ENCODE data around the gene HCFC1R1. TPM values are rescaled to one million over a fixed set of nuclear protein-coding genes. Genes with fewer than 3 reads are reported as not detected.
A peak's percentile ranks its signal among the peaks of the same experiment; 100 is the strongest.

The HCFC1R1 gene
- total and polyA plus RNA-seq, 2 donors (not counting 1 experiment from before 2014, with no cell fraction given) = 17.9 to 24.8 TPM

DNA sequence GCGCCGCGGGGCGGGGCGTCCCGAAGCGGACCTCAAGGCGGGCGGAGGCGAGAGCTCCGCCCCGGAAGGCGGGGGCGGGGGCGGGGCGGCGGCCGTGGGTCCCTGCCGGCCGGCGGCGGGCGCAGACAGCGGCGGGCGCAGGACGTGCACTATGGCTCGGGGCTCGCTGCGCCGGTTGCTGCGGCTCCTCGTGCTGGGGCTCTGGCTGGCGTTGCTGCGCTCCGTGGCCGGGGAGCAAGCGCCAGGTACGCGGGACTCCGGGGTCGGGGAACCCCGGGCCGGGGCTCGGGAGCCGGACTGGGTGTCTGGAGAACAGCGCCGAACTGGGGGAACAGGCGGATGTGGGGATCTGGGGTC, 3.5 kb downstream of the HCFC1R1 start, which contains the start of gene TNFRSF12A:
Gene TNFRSF12A, plus strand, starts transcription at position 122 of the 357 bp plus-strand sequence. Its CDS starts 30 bp downstream, at position 152.
- peak within 1 kb of the TSS; percentile 88 for H3K27ac Mint-ChIP-seq
- TF ChIP-seq EZH2 (IDR thresholded peaks at IDR 0.05; ENCODE audit: borderline replicate concordance, insufficient read depth, low read depth, low read length, poor library complexity, severe bottlenecking) (no peak), CTCF (IDR thresholded peaks at IDR 0.05) (no peak)
- H3K4me3 Mint-ChIP-seq = peak within 1 kb of the TSS; percentile 90
- Histone ChIP-seq H3K9ac (ENCODE audit: low read length) (peak within 1 kb of the TSS; percentile 70), H3K36me3 (replicated peaks in 1 of 2; ENCODE audit: control extremely low read depth in 1 of 2, control insufficient read depth in 1 of 2, extremely low read depth in 1 of 2, insufficient read depth in 2 of 2, low read length in 1 of 2) (no peaks in the 10 kb centered on the region), H3K4me1 (ENCODE audit: control insufficient read depth in 2 of 2, insufficient read depth in 2 of 2, low read length in 2 of 2) (peaks cover 37 to 54% of the 10 kb centered on the region in 2 donors), H4K20me1 (ENCODE audit: control insufficient read depth, insufficient read depth, low read length, poor library complexity, severe bottlenecking) (peaks cover 5% of the 10 kb centered on the region), H3K27me3 (replicated peaks in 1 of 4; ENCODE audit: control extremely low read depth in 1 of 4, control insufficient read depth in 3 of 4, insufficient read depth in 4 of 4, low read length in 3 of 4) (peaks cover 0 to 19% (median 8%) of the 10 kb centered on the region in 4 experiments), H3K4me2 (replicated peaks; ENCODE audit: low read depth, low read length, poor library complexity, severe bottlenecking) (peak within 1 kb of the TSS; percentile 82), H2AFZ (ENCODE audit: insufficient read depth, low read depth, low read length, poor library complexity, severe bottlenecking) (peak within 1 kb of the TSS; percentile 58), H3K79me2 (ENCODE audit: control insufficient read depth, insufficient read depth, low read length) (peaks cover 2% of the 10 kb centered on the region), H3K4me3 (ENCODE audit: control extremely low read depth in 1 of 5, extremely low read depth in 1 of 5, insufficient read depth in 1 of 5, low read depth in 2 of 5, low read length in 4 of 5) (peak within 1 kb of the TSS; percentile 48 to 68 (median 59)), H3K9me3 (ENCODE audit: control extremely low read depth in 1 of 3, control insufficient read depth in 2 of 3, insufficient read depth in 1 of 3, low read length in 2 of 3) (peaks cover 0 to 4% (median 0%) of the 10 kb centered on the region in 3 donors), H3K27ac (ENCODE audit: low read length in 2 of 2) (no peak within 1 kb of the TSS)
- under 1% methylated on average over 48 of the region's 49 CpGs for WGBS (ENCODE audit: insufficient coverage)
- intact Hi-C loops (cut with micrococcal nuclease) = loop anchor here (1.0 to 10.0 kb wide), 8 partner anchors 8 to 1715 kb away; partner anchors contain the start of genes PAQR4, SRRM2, UBE2I and ZNF174
- ChIA-PET CTCF (interaction anchor here (1.5 to 6.9 kb wide), 5 partner anchors 8 to 109 kb away, joined by 5 to 61 read pairs (median 18); no protein-coding TSS in a partner anchor), POLR2A (interaction anchor here (1.1 to 1.4 kb wide), 2 partner anchors 16 to 138 kb away, joined by 5 read pairs; no protein-coding TSS in a partner anchor)
- ATAC-seq (ENCODE audit: low read depth) (peak; percentile 25), DNase-seq (peak; percentile 88)
- H3K4me1 Mint-ChIP-seq = peaks cover 44% of the 10 kb centered on the region
- no peaks in the 10 kb centered on the region for H3K9me3 Mint-ChIP-seq (ENCODE audit: insufficient read depth)
- H3K27me3 Mint-ChIP-seq = peaks cover 9% of the 10 kb centered on the region
